HFF-Myc (cell line): ENCODE measurements around the gene RNF213.

ENCODE experiments used
- DNase-seq: peaks from one replicate; pipeline ENCODE4 v3.0.0-alpha.2; 2011; ENCODE audit warnings: low read depth; ENCODE audit errors: extremely low read depth
- H3K4me3 ChIP-seq: replicated peaks from 2 replicates; pipeline ENCODE4 v1.5.1; 2011; ENCODE audit warnings: low read depth, mild to moderate bottlenecking, control low read depth, low read length
- TF ChIP-seq, protein P1 (sequence below): IDR thresholded peaks from 2 replicates; pipeline ENCODE4 v1.5.1; 2012; ENCODE audit warnings: mild to moderate bottlenecking, low read depth, low read length, control low read depth; ENCODE audit errors: missing control alignments

The RNF213 gene

DNA sequence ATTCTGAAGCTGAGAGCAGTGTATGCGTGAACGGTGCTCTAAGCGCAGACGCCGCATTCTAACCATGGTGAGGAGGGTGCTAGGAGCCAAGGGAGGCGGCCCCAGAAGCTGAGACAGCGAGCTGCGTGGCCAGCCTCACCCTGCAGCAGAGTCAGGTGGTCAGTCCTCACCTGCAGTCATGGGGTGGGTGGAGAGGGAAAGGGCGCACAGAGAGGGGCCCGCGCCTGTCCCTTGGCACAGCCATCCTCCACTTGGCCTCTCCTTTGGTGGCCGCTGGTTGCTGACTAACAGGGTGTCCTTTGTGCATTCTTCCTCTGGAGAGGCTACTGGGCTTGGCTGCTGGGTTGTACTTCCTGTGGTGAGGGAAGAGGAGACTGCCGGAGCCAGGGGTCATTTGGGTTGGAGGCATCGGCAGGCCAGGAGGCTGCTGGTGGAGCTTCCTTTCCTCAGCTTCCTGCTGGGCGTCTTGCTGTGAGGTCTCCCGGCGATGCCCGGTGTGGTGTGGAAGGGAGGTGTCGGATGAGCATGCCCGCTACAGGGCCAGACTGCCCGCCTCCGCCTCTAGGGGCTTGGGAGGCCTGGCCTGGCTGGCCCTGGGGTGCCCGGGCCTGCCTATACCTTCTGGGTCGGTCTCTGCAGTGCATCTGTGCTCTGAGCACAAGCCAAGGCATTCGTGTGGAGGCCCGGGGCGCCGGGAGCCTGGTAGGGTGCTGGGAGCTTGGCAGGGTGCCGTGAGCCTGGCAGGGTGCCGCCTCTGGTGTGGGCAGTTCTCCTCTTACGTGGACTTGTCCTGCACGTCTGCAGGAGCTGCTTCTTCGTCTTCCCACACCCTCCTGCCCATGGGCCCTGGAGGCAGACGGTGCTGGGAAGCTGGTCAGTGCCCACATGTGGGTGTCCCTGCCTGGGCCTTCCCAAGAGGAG is 17.4 kb downstream of the RNF213 start:
- H3K4me3 ChIP-seq, result no peak overlapping the region
- TF ChIP-seq, protein P1, sequence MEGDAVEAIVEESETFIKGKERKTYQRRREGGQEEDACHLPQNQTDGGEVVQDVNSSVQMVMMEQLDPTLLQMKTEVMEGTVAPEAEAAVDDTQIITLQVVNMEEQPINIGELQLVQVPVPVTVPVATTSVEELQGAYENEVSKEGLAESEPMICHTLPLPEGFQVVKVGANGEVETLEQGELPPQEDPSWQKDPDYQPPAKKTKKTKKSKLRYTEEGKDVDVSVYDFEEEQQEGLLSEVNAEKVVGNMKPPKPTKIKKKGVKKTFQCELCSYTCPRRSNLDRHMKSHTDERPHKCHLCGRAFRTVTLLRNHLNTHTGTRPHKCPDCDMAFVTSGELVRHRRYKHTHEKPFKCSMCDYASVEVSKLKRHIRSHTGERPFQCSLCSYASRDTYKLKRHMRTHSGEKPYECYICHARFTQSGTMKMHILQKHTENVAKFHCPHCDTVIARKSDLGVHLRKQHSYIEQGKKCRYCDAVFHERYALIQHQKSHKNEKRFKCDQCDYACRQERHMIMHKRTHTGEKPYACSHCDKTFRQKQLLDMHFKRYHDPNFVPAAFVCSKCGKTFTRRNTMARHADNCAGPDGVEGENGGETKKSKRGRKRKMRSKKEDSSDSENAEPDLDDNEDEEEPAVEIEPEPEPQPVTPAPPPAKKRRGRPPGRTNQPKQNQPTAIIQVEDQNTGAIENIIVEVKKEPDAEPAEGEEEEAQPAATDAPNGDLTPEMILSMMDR, result no peak
- no peak for DNase-seq

DNA sequence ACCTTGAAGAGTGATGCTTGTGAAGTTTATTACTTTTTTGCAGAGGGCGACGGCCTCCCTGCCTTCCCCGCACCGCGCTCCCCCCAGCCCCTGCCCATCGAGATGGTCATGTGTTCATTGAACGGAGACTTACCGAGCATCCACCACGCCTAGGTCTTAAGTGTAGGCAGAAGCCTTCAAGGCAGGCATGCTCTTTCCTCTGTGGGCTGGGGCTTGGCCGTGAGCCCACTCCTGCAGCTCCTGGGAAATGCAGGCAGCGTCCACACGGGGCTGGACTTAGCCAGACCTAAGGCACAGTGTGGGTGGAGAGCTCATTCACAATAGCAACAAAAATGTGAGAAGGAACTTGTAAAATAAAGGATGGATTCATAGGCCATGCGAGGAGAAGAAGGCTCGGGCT is 19.2 kb downstream of the RNF213 start:
- peak; percentile 20 for DNase-seq
- no peak overlapping the region for H3K4me3 ChIP-seq
- TF ChIP-seq, protein P1, result no peak

DNA sequence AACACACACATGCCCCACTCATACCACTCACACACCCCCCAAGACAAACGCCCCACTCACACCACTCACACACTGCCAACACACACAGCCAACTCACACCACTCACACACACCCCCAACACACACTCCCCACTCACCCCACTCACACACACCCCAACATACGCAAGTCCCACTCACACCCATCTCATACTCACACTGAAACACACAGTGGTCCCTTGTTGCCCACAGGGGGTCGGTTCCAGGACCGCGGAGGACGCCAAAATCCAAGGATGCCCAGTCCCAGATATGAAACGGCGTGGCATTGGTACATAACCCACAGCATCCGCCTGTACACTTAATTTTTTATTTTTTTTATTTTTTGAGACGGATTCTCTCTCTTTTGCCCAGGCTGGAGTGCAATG is 20.9 kb downstream of the RNF213 start:
- no peak for DNase-seq
- no peak overlapping the region for H3K4me3 ChIP-seq
- TF ChIP-seq, protein P1, result no peak

DNA sequence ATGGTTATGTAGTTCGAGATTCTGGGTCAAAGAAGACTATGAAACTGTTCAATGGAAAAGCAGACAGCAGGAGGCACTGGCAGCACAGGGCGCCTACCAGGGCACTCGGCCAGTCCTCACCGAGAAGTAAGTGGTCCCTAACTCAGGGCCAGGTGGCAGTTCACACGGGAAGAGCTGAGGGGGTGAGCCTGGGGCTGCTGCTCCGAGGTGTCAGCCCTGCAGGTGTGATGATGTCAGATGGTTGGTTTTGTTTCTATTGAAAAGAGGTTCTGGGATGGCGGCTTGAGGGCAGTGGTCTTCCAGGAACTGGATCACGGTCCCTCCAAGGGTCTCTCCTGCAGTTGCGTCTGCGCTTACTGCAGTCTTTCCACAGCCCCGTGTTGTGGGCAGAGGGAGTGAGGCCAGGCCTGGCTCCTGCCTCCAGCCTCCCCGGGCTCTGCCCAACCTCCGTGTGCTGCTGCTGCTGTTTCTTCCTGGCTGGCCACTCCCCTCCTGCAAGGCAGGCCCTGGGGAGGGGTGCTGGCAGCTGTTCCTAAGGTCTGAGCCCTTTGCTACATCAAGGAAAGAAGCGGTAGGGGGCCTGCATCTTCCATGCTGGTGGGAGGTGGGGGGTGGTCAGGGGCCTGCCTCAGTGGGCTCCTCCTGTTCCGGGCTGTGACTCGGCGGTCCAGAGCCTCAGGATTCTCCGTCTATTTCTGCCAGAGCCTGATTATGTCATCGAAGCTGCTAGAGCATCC is 22.6 kb downstream of the RNF213 start:
- TF ChIP-seq, protein P1, result no peak
- no peak overlapping the region for H3K4me3 ChIP-seq
- no peak for DNase-seq

DNA sequence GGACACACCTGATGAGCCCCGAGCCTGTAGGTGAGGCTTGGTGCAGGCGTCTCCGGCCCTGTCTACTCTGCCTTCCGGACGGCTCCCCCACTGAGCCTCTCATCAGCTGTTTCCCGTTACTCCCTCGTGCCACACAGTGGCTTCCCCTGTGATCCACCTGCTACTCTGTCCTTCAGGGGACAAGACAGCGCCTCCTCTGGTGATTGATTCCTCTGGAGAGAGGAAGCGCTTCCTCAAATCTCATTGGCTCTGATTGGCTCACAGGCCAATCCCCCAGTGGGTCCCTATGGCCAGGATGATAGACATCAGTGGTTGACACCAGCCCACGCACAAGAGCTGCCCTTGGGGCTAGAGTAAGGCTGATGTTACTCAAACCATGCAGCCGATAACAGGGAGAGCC is 24.0 kb downstream of the RNF213 start:
- H3K4me3 ChIP-seq, result no peak overlapping the region
- TF ChIP-seq, protein P1, result peak; percentile 5
- no peak for DNase-seq

DNA sequence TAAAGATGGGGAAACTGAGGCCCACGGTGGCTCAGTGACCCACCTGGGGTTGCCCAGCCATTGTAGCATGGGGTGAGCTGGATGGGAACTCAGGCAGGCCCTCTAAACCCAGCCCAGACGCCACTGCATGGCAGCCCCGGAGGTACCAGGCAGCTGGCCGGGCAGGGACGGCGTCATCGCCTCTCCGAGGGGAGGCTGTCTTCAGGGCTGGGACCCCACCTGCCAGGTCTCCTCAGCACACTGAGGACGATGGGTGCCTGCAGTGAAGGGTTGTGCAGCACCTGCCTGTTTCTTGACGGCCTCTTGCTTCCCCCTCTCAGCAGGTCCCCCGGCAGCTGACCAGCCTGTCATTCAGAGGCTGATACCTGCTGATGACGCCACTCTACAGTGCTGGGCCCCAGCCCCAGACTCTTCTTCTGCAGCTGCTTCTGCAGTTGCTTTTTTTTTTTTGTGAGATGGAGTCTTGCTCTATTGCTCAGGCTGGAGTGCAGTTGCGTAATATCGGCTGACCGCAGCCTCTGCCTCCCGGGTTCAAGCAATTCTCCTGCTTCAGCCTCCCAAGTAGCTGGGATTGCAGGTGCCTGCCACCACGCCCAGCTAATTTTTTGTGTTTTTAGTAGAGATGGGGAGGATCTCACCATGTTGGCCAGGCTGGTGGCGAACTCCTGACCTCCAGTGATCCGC is 24.7 kb downstream of the RNF213 start:
- no peak overlapping the region for H3K4me3 ChIP-seq
- no peak for DNase-seq
- TF ChIP-seq, protein P1, result no peak
